Measurements from ENCODE around the gene ASPHD2. TPM values are rescaled to one million over a fixed set of nuclear protein-coding genes. Genes with fewer than 3 reads are reported as not detected.

The ASPHD2 gene
- total RNA-seq, 1 experiment from 2014 or later, result 2.4 TPM

Other genes starting within 250 kb of the ASPHD2 start
- 24.3 and 42.3 TPM in 2 replicates for gene HPS4, start 54.5 kb downstream of the ASPHD2 start, total RNA-seq (2014; rRNA removed)
- 17.1 and 20.4 TPM in 2 replicates for gene SRRD, start 54.6 kb downstream of the ASPHD2 start, total RNA-seq (2014; rRNA removed)
- gene TFIP11, start 83.2 kb downstream of the ASPHD2 start, total RNA-seq (2014; rRNA removed), result 28.3 and 28.5 TPM in 2 replicates
- 20.1 and 30.0 TPM in 2 replicates for gene TPST2, start 160.9 kb downstream of the ASPHD2 start, total RNA-seq (2014; rRNA removed)
- gene CRYBB1, start 188.8 kb downstream of the ASPHD2 start, total RNA-seq (2014; rRNA removed), result not detected in 2 replicates
- gene CRYBA4, start 192.7 kb downstream of the ASPHD2 start, total RNA-seq (2014; rRNA removed), result not detected in 2 replicates
- gene MIAT, start 228.3 kb downstream of the ASPHD2 start, total RNA-seq (2014; rRNA removed), result 0.17 and 0.19 TPM in 2 replicates

All from LHCN-M2 (cell line).